VCaP (cell line): ENCODE results near the gene RHBDL1.
A peak's percentile ranks its signal among the peaks of the same experiment; 100 is the strongest.

Experiments used
- H3K27ac ChIP-seq: fragments of 450-650 bp; 2 replicates; pipeline ENCODE4 v1.5.1; 2017
- CTCF ChIP-seq: fragments of 450-650 bp; conservative IDR thresholded peaks from 2 replicates; pipeline ENCODE4 v1.5.1; 2017; ENCODE audit warnings: mild to moderate bottlenecking, moderate library complexity

RHBDL1 gene

GRCh38 chr16:682493-683395 lies 7.3 kb downstream of the RHBDL1 start:
- peak overlapping the region; percentile 91 for H3K27ac ChIP-seq
- no peak for TF ChIP-seq CTCF

- no peak for TF ChIP-seq CTCF
- peak overlapping the region; percentile 91 for H3K27ac ChIP-seq
These were observed 8.1 kb downstream of the RHBDL1 start for GRCh38 chr16:683396-684070.

- peak within 1 kb of the TSS; percentile 91 for H3K27ac ChIP-seq
- no peak for TF ChIP-seq CTCF
These were observed 8.8 kb downstream of the RHBDL1 start, which contains the start of gene JMJD8 for GRCh38 chr16:684071-684794. JMJD8 (minus strand) TSS chr16:684334; CDS start chr16:684319, 15 bp downstream.

GRCh38 chr16:684961-685696 lies 9.7 kb downstream of the RHBDL1 start:
- H3K27ac ChIP-seq = peak overlapping the region; percentile 91
- TF ChIP-seq CTCF = no peak

GRCh38 chr16:685967-686366 lies 10.5 kb downstream of the RHBDL1 start:
- peak overlapping the region; percentile 91 for H3K27ac ChIP-seq
- TF ChIP-seq CTCF = peak; percentile 81

GRCh38 chr16:686459-687260 lies 11.2 kb downstream of the RHBDL1 start:
- peak overlapping the region; percentile 91 for H3K27ac ChIP-seq
- no peak for TF ChIP-seq CTCF
